ENCODE results near the gene MFSD2B.

- TF ChIP-seq TAF1 (IDR thresholded peaks at IDR 0.05; ENCODE audit: low read depth): no peak
- no peak for TF ChIP-seq CTCF (IDR thresholded peaks at IDR 0.05; ENCODE audit: poor library complexity, severe bottlenecking)
- no peak for TF ChIP-seq EZH2 (IDR thresholded peaks at IDR 0.05; ENCODE audit: borderline replicate concordance, insufficient read depth, low read length, poor library complexity, severe bottlenecking)
- TF ChIP-seq REST (IDR thresholded peaks at IDR 0.05; ENCODE audit: borderline replicate concordance): no peak
- no peak for TF ChIP-seq POLR2AphosphoS5 (IDR thresholded peaks at IDR 0.05)
- TF ChIP-seq EP300 (conservative IDR thresholded peaks at IDR 0.05; ENCODE audit: poor library complexity, severe bottlenecking): no peak
- no peak for TF ChIP-seq RAD21 (conservative IDR thresholded peaks at IDR 0.05)
- TF ChIP-seq MXI1 (conservative IDR thresholded peaks at IDR 0.05; ENCODE audit: poor library complexity, severe bottlenecking): no peak
Observed at GRCh38 chr2:24058564-24059271, 48.8 kb downstream of the MFSD2B start.
